Gastrocnemius medialis (tissue), 4 donors: Measurements from ENCODE around the gene PFN1.

Experiments used
- CTCF ChIP-seq, 5 experiments: fragments of 450-650 bp in 3 of 5; fragments of 200-600 bp in 2 of 5; sonication (generic) in 2 of 5; IDR thresholded peaks in 4 of 5; conservative IDR thresholded peaks in 1 of 5; 1 replicate in 4 of 5; 2 replicates in 1 of 5; pipeline ENCODE4 v1.5.1; 2016 to 2019; ENCODE audit warnings: antibody characterized with exemption in 5 of 5, mild to moderate bottlenecking in 3 of 5, moderate library complexity in 3 of 5
- POLR2A ChIP-seq, 2 donors: fragments of 450-650 bp; IDR thresholded peaks; one replicate each; pipeline ENCODE4 v1.6.1; 2017; ENCODE audit warnings: antibody characterized with exemption in 2 of 2, mild to moderate bottlenecking in 2 of 2, moderate library complexity in 2 of 2

DNA sequence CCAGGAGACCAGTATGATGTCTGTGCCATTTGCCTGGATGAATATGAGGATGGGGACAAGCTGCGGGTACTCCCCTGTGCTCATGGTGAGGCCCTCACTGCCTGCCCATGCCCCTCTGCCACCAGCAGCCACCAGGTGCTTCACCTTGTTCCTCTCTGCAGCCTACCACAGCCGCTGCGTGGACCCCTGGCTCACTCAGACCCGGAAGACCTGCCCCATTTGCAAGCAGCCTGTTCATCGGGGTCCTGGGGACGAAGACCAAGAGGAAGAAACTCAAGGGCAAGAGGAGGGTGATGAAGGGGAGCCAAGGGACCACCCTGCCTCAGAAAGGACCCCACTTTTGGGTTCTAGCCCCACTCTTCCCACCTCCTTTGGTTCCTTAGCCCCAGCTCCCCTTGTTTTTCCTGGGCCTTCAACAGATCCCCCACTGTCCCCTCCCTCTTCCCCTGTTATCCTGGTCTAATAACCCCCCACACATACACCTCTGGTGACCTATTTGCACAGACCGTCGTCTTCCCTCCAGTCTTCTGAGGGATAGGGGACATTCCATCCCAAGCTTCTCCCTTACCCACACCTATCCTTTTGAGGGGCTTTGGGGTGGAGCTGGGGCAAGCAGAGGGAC is 3.7 kb downstream of the PFN1 start:
- no peak for TF ChIP-seq CTCF (IDR thresholded peaks at IDR 0.05 in 4 of 5, conservative IDR thresholded peaks at IDR 0.05 in 1 of 5)
- TF ChIP-seq POLR2A (IDR thresholded peaks at IDR 0.05), result no peak
